ENCODE measurements around the gene TSPAN9. TPM values are rescaled to one million over a fixed set of nuclear protein-coding genes. Genes with fewer than 3 reads are reported as not detected.
A peak's percentile ranks its signal among the peaks of the same experiment; 100 is the strongest.

Gene TSPAN9
- total RNA-seq, 1 experiment from 2014 or later, result 23.0 TPM

- H3K27ac ChIP-seq, result no peak overlapping the region
- H3K27me3 ChIP-seq (replicated peaks), result no peaks in the 10 kb centered on the region
- H3K36me3 ChIP-seq, result no peaks in the 10 kb centered on the region
- H3K9me3 ChIP-seq (replicated peaks), result no peaks in the 10 kb centered on the region
- H3K4me3 ChIP-seq, result peak overlapping the region; percentile 88
- peaks cover 13% of the 10 kb centered on the region for H3K4me1 ChIP-seq (replicated peaks)
- DNase-seq (ENCODE audit: low read depth in 1 of 2, low spot score in 2 of 2), result peak in 1 of 2 experiments; percentile 29
Measured at GRCh38 chr12:3077572-3078081, 448 bp downstream of the TSPAN9 start.

- Histone ChIP-seq H3K27ac (no peak overlapping the region), H3K36me3 (no peaks in the 10 kb centered on the region)
Measured at GRCh38 chr12:3078086-3078820, 1.1 kb downstream of the TSPAN9 start.

GRCh38 chr12:3081091-3081490 lies 3.9 kb downstream of the TSPAN9 start:
- DNase-seq (ENCODE audit: low read depth in 1 of 2, low spot score in 2 of 2), result no peak
- Histone ChIP-seq H3K9me3 (replicated peaks) (no peaks in the 10 kb centered on the region), H3K4me1 (replicated peaks) (peaks cover 8% of the 10 kb centered on the region), H3K27ac (no peak overlapping the region), H3K27me3 (replicated peaks) (no peaks in the 10 kb centered on the region), H3K4me3 (no peak overlapping the region), H3K36me3 (no peaks in the 10 kb centered on the region)

More at GRCh38 chr12:3078086-3078820, 1.1 kb downstream of the TSPAN9 start:
- no peak for DNase-seq (ENCODE audit: low read depth in 1 of 2, low spot score in 2 of 2)
- Histone ChIP-seq H3K27me3 (replicated peaks) (no peaks in the 10 kb centered on the region), H3K4me1 (replicated peaks) (peaks cover 13% of the 10 kb centered on the region), H3K4me3 (peak overlapping the region; percentile 88), H3K9me3 (replicated peaks) (no peaks in the 10 kb centered on the region)

GRCh38 chr12:3081886-3082285 lies 4.7 kb downstream of the TSPAN9 start:
- Histone ChIP-seq H3K27me3 (replicated peaks) (no peaks in the 10 kb centered on the region), H3K27ac (no peak overlapping the region), H3K4me3 (no peak overlapping the region), H3K9me3 (replicated peaks) (no peaks in the 10 kb centered on the region), H3K36me3 (no peaks in the 10 kb centered on the region), H3K4me1 (replicated peaks) (peaks cover under 1% of the 10 kb centered on the region)
- no peak for DNase-seq (ENCODE audit: low read depth in 1 of 2, low spot score in 2 of 2)

GRCh38 chr12:3083241-3083920 lies 6.2 kb downstream of the TSPAN9 start:
- Histone ChIP-seq H3K9me3 (replicated peaks) (no peaks in the 10 kb centered on the region), H3K27me3 (replicated peaks) (no peaks in the 10 kb centered on the region), H3K4me1 (replicated peaks) (no peaks in the 10 kb centered on the region), H3K27ac (no peak overlapping the region), H3K36me3 (no peaks in the 10 kb centered on the region), H3K4me3 (no peak overlapping the region)
- DNase-seq (ENCODE audit: low read depth in 1 of 2, low spot score in 2 of 2), result no peak

GRCh38 chr12:3083921-3084347 lies 6.8 kb downstream of the TSPAN9 start:
- DNase-seq (ENCODE audit: low read depth in 1 of 2, low spot score in 2 of 2), result no peak
- no peak overlapping the region for H3K27ac ChIP-seq

GRCh38 chr12:3084742-3085141 lies 7.6 kb downstream of the TSPAN9 start:
- no peaks in the 10 kb centered on the region for H3K27me3 ChIP-seq (replicated peaks)
- no peaks in the 10 kb centered on the region for H3K36me3 ChIP-seq
- H3K4me3 ChIP-seq, result no peak overlapping the region
- no peak for DNase-seq (ENCODE audit: low read depth in 1 of 2, low spot score in 2 of 2)
- no peaks in the 10 kb centered on the region for H3K4me1 ChIP-seq (replicated peaks)
- no peaks in the 10 kb centered on the region for H3K9me3 ChIP-seq (replicated peaks)
- no peak overlapping the region for H3K27ac ChIP-seq

More at GRCh38 chr12:3083921-3084347, 6.8 kb downstream of the TSPAN9 start:
- Histone ChIP-seq H3K27me3 (replicated peaks) (no peaks in the 10 kb centered on the region), H3K4me3 (no peak overlapping the region), H3K4me1 (replicated peaks) (no peaks in the 10 kb centered on the region), H3K36me3 (no peaks in the 10 kb centered on the region), H3K9me3 (replicated peaks) (no peaks in the 10 kb centered on the region)

GRCh38 chr12:3085341-3086139 lies 8.4 kb downstream of the TSPAN9 start:
- no peaks in the 10 kb centered on the region for H3K27me3 ChIP-seq (replicated peaks)
- no peaks in the 10 kb centered on the region for H3K36me3 ChIP-seq
- no peaks in the 10 kb centered on the region for H3K4me1 ChIP-seq (replicated peaks)
- no peak overlapping the region for H3K27ac ChIP-seq
- DNase-seq (ENCODE audit: low read depth in 1 of 2, low spot score in 2 of 2), result no peak
- no peaks in the 10 kb centered on the region for H3K9me3 ChIP-seq (replicated peaks)
- H3K4me3 ChIP-seq, result no peak overlapping the region

GRCh38 chr12:3086211-3086610 lies 9.0 kb downstream of the TSPAN9 start:
- H3K36me3 ChIP-seq, result no peaks in the 10 kb centered on the region
- no peak for DNase-seq (ENCODE audit: low read depth in 1 of 2, low spot score in 2 of 2)
- no peak overlapping the region for H3K27ac ChIP-seq
- H3K27me3 ChIP-seq (replicated peaks), result no peaks in the 10 kb centered on the region
- no peaks in the 10 kb centered on the region for H3K9me3 ChIP-seq (replicated peaks)
- no peak overlapping the region for H3K4me3 ChIP-seq
- H3K4me1 ChIP-seq (replicated peaks), result no peaks in the 10 kb centered on the region

- H3K4me3 ChIP-seq, result no peak overlapping the region
- no peak overlapping the region for H3K27ac ChIP-seq
- no peaks in the 10 kb centered on the region for H3K4me1 ChIP-seq (replicated peaks)
- no peak for DNase-seq (ENCODE audit: low read depth in 1 of 2, low spot score in 2 of 2)
- H3K36me3 ChIP-seq, result no peaks in the 10 kb centered on the region
- H3K9me3 ChIP-seq (replicated peaks), result no peaks in the 10 kb centered on the region
- no peaks in the 10 kb centered on the region for H3K27me3 ChIP-seq (replicated peaks)
Measured at GRCh38 chr12:3086729-3087323, 9.6 kb downstream of the TSPAN9 start.

- Histone ChIP-seq H3K27ac (no peak overlapping the region), H3K4me1 (replicated peaks) (no peaks in the 10 kb centered on the region), H3K36me3 (no peaks in the 10 kb centered on the region), H3K27me3 (replicated peaks) (no peaks in the 10 kb centered on the region), H3K4me3 (no peak overlapping the region), H3K9me3 (replicated peaks) (no peaks in the 10 kb centered on the region)
- no peak for DNase-seq (ENCODE audit: low read depth in 1 of 2, low spot score in 2 of 2)
Measured at GRCh38 chr12:3087758-3088650, 10.8 kb downstream of the TSPAN9 start.

- no peak for DNase-seq (ENCODE audit: low read depth in 1 of 2, low spot score in 2 of 2)
Measured at GRCh38 chr12:3089588-3089987, 12.4 kb downstream of the TSPAN9 start.

More at GRCh38 chr12:3089588-3089987, 12.4 kb downstream of the TSPAN9 start:
- Histone ChIP-seq H3K27ac (no peak overlapping the region), H3K36me3 (no peaks in the 10 kb centered on the region), H3K9me3 (replicated peaks) (no peaks in the 10 kb centered on the region), H3K4me1 (replicated peaks) (no peaks in the 10 kb centered on the region), H3K27me3 (replicated peaks) (no peaks in the 10 kb centered on the region), H3K4me3 (no peak overlapping the region)

Data from SJSA1 (cell line).